SIG-M5 (cell line): ENCODE data around the gene AKAP10.
"Not testable (repeated sequence)": the region's sequence is repeated elsewhere in the genome, so short reads cannot be mapped to it uniquely, and the experiment has no call there.

Source experiments
- DNase-seq: peaks from one replicate; lab custom pipeline; 2025; lab: John Stamatoyannopoulos, UW

The AKAP10 gene

DNA sequence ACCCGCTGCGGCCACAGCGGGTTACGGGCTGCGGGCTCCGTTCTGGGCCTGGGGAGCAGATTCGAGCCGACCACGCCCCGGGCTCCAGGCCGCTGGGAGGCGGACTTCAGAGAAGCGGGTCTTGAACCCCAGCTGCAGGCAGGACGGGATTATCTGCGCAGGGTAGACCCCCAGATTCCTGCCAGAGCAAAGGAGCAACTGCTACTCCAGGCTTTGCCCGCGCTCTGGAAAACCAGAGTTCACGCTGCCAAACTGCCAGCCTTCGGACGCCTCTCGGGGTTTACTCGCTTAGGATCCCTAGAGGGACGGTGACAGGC, 109.6 kb downstream of the AKAP10 start:
- DNase-seq: no peak

DNA sequence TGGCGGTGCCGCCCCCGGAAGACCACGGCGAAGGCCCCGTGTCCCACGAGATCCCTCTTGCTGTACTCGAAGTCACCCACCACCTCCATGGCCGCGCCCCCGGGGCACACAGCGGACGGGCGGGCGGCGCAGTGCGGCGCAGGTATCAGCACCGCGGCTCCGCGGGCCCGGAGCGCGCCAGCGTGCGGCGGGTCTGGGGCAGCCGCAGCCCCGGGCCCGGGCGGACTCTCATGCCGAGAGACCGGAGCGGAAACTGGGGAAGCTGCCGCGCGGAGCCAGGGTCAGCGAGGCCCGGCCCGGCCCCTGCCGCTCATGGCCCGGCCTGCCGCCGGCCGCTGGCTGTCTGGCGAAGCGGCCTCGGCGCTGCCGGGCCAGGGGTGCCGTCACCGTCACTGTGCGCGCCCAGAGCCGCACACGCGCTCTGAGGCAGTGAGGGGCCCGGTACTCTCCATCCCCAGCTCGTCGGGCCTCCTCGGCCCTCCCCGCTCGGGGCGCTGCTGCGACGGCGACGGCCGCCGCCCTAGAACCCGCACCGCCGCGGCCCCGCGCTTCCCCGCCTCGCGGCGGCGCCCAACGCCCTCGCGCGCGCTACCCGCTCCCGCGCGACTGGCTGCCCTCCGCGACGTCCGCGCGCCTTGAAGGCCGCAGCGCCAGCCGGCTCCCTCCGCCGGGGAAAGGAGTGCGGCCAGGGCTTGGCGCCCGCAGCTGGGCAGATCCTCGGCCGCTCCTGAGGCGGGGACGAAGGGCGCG, 110.1 kb downstream of the AKAP10 start, which contains the start of gene ULK2:
Gene ULK2, minus strand, starts transcription at position 608 of the 750 bp plus-strand sequence. Its CDS starts 519 bp downstream, at position 89.
- no peak for DNase-seq

DNA sequence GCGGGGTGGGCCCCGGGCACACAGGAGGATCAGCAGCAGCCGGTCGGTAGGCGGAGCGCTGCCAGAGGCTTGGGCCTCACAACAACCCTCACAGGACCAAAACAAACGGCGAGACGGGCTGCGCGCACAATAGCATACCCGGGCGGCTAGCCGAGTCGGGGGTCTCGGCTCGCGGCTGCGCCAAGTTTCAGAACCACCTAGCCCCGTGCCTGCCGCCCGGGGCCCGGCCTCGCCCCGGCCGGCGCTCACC, 110.6 kb downstream of the AKAP10 start:
- DNase-seq: no peak

DNA sequence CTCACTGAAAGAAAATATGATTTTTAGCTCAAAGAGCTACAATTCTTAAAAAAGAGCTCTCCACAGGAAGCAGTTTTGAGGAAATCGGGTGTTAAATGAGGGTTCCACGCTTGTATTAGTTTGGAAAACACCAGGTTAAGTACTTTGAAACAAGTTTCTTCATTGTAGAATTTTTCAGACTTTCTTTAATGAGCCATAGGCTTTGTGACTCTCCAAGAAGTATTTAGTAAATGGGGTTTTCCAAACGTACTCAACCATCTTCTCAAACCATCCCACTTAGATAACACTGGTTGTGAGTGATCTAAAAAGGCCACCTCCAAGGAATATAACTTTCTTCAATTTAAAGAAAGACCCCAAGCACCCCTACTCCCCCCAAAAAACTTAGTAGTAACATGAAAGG, 112.6 kb downstream of the AKAP10 start:
- DNase-seq: no peak

DNA sequence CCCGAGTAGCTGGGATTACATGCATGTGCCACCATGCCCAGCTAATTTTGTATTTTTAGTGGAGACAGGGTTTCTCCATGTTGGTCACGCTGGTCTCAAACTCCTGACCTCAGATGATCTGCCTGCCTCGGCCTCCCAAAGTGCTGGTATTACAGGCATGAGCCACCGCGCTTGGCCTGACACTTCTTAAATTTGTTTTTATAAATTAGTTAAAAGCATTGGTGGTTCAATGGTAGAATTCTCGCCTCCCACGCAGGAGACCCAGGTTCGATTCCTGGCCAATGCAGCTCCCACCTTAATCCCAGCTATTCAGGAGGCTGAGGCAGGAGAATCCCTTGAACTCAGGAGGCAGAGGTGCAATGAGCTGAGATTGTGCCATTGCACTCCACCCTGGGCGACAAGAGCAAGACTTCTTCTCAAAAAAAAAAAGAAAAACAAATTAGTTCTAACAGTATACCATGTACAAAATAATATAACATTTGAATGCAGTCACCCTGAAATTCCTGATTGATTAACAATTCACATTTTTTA, 116.9 kb downstream of the AKAP10 start:
- DNase-seq: not testable (repeated sequence)

DNA sequence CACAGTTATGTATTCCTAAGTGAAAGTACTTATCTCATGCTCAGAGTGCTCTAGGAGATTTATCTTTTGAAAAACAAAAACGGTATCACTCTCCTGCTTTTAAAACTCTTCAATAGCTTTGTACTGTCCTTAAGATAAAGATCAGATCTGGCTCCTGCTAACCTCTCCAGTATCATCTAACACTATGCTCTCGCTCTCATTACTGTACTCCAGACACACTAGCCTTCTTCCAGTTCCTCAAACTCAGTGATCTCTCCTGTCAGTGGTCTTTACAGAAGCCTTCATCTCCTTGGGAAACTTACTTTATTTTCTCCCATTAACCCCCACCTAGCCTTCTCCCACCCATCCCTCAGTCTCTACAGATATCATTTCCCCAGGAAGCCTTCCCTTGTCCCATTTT, 120.0 kb downstream of the AKAP10 start:
- no peak for DNase-seq
